Right hindlimb (tissue), 1 donor: ENCODE data around the gene FARP1.

Experiments used
- DNase-seq: peaks from one replicate; pipeline ENCODE4 v3.0.0-alpha.2; 2018

FARP1 gene

GRCh38 chr13:98436233-98436910 lies 293.5 kb downstream of the FARP1 start:
- DNase-seq = no peak

GRCh38 chr13:98438246-98439125 lies 295.6 kb downstream of the FARP1 start:
- DNase-seq = no peak

GRCh38 chr13:98439126-98439828 lies 296.4 kb downstream of the FARP1 start:
- no peak for DNase-seq

DNA sequence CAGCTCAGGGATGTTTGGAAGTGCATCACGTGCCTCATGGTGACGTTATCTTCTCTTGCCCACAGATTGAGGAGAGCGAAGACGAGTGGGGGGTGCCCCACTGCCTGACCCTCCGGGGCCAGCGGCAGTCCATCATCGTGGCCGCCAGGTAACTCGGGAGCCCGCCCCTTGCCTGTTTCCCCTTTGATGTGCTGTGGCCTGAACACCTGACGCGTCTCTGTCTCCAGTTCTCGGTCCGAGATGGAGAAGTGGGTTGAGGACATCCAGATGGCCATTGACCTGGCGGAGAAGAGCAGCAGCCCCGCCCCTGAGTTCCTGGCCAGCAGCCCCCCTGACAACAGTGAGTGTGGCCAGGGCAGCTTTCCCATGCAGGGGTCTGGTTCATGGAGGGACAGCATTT lies 297.0 kb downstream of the FARP1 start:
- no peak for DNase-seq

DNA sequence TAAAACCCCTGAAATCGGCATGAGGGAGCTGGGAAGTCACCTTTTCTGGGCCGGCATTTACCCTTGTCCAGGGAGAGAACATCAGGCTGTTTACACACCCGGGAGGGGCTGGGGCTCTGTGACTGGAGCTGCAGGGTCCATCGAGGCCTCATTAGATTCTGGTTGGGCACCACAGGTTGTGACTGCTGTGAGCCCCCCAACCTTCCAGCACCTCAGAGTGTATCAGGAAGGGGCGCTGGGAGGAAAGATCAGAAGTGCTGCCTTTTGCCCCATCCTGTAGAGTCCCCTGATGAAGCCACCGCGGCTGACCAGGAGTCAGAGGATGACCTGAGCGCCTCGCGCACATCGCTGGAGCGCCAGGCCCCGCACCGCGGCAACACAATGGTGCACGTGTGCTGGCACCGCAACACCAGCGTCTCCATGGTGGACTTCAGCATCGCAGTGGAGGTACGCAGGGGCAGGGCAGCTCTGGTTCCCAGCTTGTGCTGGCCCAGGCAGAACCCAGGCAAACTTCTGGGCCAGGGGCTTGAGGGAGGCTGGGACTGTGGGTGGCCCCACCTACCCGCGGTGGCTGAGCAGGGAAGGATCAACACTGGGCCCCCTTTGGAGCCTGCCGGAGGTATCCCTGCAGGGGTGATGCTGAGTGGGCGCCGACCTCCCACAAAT lies 297.6 kb downstream of the FARP1 start:
- no peak for DNase-seq

GRCh38 chr13:98441056-98441676 lies 298.3 kb downstream of the FARP1 start:
- DNase-seq = no peak

- no peak for DNase-seq
Measured at GRCh38 chr13:98442391-98443230, 299.7 kb downstream of the FARP1 start.

DNA sequence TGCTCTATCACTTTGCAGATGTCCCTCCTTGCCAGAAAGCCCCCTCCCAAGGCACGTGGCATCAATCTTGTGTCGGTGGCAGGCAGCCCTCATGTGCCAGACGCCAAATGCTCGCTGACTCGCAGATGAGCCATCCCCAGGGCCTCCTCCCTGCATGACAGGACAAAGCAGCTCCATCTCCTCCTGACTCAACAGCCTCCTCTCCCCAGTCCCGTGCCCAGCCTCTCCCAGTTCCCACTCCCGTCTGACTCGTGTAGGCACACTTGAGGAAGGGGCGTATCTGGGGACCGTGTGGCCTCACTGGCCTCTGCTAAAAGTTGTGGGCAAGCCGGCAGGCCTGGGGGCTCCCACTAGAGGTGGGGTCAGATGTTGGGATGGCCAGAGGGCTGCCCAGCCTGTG lies 300.4 kb downstream of the FARP1 start:
- DNase-seq = no peak

- no peak for DNase-seq
Measured at GRCh38 chr13:98443800-98444325, 301.0 kb downstream of the FARP1 start.

DNA sequence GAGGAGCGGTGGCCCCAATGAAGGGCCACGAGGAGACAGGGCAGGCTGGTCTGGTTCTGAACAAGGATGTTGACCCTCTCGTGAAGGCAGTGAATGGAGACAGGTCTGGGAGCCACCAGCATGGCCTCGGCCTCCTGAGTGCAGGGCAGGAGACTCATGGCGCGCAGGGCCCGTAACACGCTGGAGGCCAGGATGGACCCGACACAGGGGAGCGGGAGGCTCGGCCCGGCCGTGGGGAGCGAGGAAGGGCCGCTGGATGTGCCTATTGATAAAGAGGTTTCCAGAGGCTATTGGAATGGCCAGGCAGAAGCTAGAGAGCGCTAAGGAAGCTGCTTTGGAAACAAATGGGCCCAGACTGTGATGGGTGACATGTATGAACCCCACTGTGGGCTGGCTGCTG lies 301.5 kb downstream of the FARP1 start:
- no peak for DNase-seq

DNA sequence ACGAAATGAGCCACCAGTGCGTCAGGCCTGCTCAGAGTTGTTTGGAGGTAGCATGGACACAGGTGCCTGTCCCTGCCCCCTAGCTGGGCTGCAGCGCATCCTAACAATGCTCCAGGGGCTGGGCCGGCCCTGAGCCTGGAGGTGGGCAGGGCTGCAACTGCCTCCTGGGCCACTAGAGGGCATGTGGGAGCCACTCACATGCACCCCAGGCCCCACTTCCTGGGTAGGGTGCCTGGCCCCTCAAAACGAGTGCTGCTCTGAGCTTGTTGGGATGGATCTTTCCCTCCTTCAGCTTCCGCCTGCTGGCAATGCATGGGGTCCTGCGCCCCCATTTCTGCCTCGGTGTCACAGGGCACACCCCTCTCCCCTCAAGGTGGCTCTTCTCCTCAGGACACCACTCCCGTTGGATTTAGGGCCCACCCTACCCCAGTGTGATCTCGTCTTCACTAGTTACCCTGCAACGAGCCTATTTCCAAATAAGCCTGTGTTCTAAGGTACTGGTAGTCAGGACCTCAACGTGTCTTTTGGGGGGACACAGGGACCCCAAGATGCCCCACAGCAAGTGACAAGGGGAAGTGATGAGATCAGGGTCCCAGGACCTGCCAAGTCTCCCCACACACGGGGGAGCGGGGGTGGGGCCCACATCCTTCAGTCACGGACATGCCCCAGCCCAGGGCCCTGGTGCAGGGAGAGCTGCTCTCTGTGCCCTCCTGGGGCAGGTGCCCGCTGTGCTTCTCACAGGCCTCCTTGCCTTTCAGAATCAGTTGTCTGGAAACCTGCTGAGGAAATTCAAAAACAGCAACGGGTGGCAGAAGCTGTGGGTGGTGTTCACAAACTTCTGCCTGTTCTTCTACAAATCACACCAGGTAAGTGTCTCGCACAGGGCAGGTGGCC lies 302.7 kb downstream of the FARP1 start:
- DNase-seq = peak; percentile 75

- DNase-seq = no peak
Measured at GRCh38 chr13:98446234-98446621, 303.3 kb downstream of the FARP1 start.

DNA sequence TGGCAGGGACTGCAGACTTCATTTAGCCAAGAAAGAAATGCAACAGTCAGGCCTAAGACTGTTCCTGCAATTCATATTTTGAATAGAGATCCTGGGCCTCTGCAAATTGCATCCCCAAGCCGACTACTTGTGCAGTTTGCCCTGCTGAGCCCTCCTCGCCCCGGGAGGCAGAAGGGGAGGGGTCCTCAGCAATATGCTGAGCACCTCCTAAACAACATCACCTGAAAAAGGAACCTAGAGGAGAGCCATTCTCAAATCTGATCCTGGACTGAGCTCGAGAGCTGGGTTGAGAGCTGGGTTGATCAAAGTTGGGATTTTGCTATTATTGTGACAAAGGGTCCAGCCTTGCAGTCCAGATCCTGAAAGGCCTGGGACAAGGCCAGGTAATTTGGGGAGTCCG lies 304.2 kb downstream of the FARP1 start:
- DNase-seq = no peak

- DNase-seq = no peak
Measured at GRCh38 chr13:98447881-98448641, 305.2 kb downstream of the FARP1 start.

- DNase-seq = no peak
Measured at GRCh38 chr13:98448642-98448928, 305.7 kb downstream of the FARP1 start.

GRCh38 chr13:98449273-98449672 lies 306.4 kb downstream of the FARP1 start:
- DNase-seq = no peak

GRCh38 chr13:98450026-98450425 lies 307.1 kb downstream of the FARP1 start:
- no peak for DNase-seq

DNA sequence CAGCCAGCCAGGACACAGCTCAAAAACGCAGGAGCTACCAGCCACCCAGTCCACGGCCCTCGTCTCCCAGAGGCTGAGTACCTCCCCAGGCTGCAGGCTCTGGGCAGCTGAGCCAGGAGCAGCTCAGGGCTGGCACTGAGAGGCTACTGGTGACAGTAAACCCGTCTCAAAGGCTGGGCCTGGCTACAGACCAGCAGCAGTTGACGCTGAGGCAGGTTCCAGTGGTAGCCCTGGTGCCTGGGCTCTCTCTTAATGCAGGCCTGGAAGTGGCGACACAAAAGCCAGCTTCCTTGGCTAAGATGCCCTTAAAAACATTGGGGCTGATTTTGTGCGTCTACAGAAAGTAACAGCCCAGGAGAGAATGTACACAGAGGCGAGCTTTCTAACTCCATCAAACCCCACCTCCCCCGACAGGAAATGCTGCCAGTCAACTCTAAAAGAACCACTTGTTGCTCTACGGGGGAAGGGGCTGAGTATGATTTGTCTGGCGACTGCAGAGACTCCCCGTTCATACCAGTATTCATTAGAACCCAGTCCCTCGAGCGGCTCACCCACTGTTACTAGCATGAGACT lies 307.7 kb downstream of the FARP1 start:
- DNase-seq = peak; percentile 53
